ENCODE results near the gene ASTL.

- TF ChIP-seq CTCF (IDR thresholded peaks at IDR 0.05; ENCODE audit: extremely low read depth in 1 of 2, insufficient read depth in 1 of 2, low read depth in 1 of 2, low read length in 2 of 2) (no peak), POLR2AphosphoS5 (IDR thresholded peaks at IDR 0.05; ENCODE audit: insufficient read depth, low read depth, low read length) (no peak), MYC (IDR thresholded peaks at IDR 0.05; ENCODE audit: low read depth, low read length) (no peak)
These were observed 4.2 kb upstream of the ASTL start for GRCh38 chr2:96142217-96143113.

All from endothelial cell of umbilical vein (primary cell).